ENCODE measurements around the gene GBF1.

- TF ChIP-seq CTCF (IDR thresholded peaks at IDR 0.05) (no peak), POLR2A (IDR thresholded peaks at IDR 0.05) (no peak)
Measured at GRCh38 chr10:102418622-102419268, 173.4 kb downstream of the GBF1 start, which contains the start of gene PSD.

Data from right lobe of liver (tissue), 4 donors.